ENCODE measurements around the gene DUOX1.

The DUOX1 gene

GRCh38 chr15:45091576-45091975 is 38.2 kb upstream of the DUOX1 start:
- TF ChIP-seq CTCF (IDR thresholded peaks at IDR 0.05), result no peak

- no peak for TF ChIP-seq CTCF (IDR thresholded peaks at IDR 0.05)
Observed at GRCh38 chr15:45093013-45093412, 36.8 kb upstream of the DUOX1 start.

GRCh38 chr15:45093622-45094357 is 36.0 kb upstream of the DUOX1 start:
- no peak for TF ChIP-seq CTCF (IDR thresholded peaks at IDR 0.05)

- TF ChIP-seq CTCF (IDR thresholded peaks at IDR 0.05), result no peak
Observed at GRCh38 chr15:45094358-45094730, 35.5 kb upstream of the DUOX1 start.

- TF ChIP-seq CTCF (IDR thresholded peaks at IDR 0.05), result no peak
Observed at GRCh38 chr15:45095661-45096060, 34.1 kb upstream of the DUOX1 start.

GRCh38 chr15:45097466-45097865 is 32.3 kb upstream of the DUOX1 start:
- TF ChIP-seq CTCF (IDR thresholded peaks at IDR 0.05), result no peak

- no peak for TF ChIP-seq CTCF (IDR thresholded peaks at IDR 0.05)
Observed at GRCh38 chr15:45099549-45100165, 30.1 kb upstream of the DUOX1 start.

Data from LNCAP (cell line).